Muscle of leg (tissue), 16 donors: Measurements from ENCODE around the gene CLTCL1. TPM values are rescaled to one million over a fixed set of nuclear protein-coding genes. Genes with fewer than 3 reads are reported as not detected.
"Not testable (repeated sequence)": the region's sequence is repeated elsewhere in the genome, so short reads cannot be mapped to it uniquely, and the experiment has no call there.

Experiments used
- DNase-seq: peaks from one replicate; pipeline ENCODE4 v3.0.0; 2013
- H3K27ac ChIP-seq: one replicate; pipeline ENCODE4 v1.5.1; 2013; ENCODE audit warnings: mild to moderate bottlenecking, low read length, control low read depth
- H3K27me3 ChIP-seq: one replicate; pipeline ENCODE4 v1.6.1; 2013; ENCODE audit warnings: low read length; ENCODE audit not compliant: control insufficient read depth, insufficient read depth
- H3K36me3 ChIP-seq: one replicate; pipeline ENCODE4 v1.6.1; 2013; ENCODE audit warnings: low read length; ENCODE audit not compliant: control insufficient read depth, insufficient read depth
- H3K4me1 ChIP-seq: one replicate; pipeline ENCODE4 v1.6.1; 2013; ENCODE audit warnings: low read length; ENCODE audit not compliant: control insufficient read depth, insufficient read depth
- H3K4me3 ChIP-seq: one replicate; pipeline ENCODE4 v1.5.1; 2013; ENCODE audit warnings: low read length, control low read depth
- H3K9me3 ChIP-seq: replicated peaks from 2 replicates; pipeline ENCODE4 v1.6.1; 2013; ENCODE audit warnings: low read depth, low read length; ENCODE audit not compliant: control insufficient read depth
- WGBS: methylation state at CpG from one replicate; pipeline ENCODE4 v1.1.5; 2013; ENCODE audit warnings: missing lambda C conversion rate; ENCODE audit not compliant: insufficient coverage; 5-methylcytosine and 5-hydroxymethylcytosine counted together
- long read RNA-seq, 11 donors: transcript quantifications; one replicate each; lab custom pipeline, GENCODE V29; 2026
- polyA plus RNA-seq, 8 donors: library from polyadenylated mRNA; unstranded; fragments of 120-200 nt; gene quantifications; one replicate each; pipeline versions ENCODE4 v1.2.1 to v1.2.3, GENCODE V29; 2013; ENCODE audit warnings: inconsistent platforms in 1 of 8, low replicate concordance in 1 of 8; ENCODE audit not compliant: insufficient read length in 8 of 8, insufficient read depth in 1 of 8
- total RNA-seq: library from RNA; stranded (reverse); fragments of 120-200 nt; gene quantifications from one replicate; pipeline ENCODE4 v1.2.4, GENCODE V29; 2013

The CLTCL1 gene
- total RNA-seq, result 22.2 TPM
- 10 to 100 TPM; 11.9 to 23.4 (median 18.1) TPM for polyA plus RNA-seq
- long read RNA-seq, donor 1, full-length matches to known transcripts, result 1 of 1 reads
- long read RNA-seq, donor 1, partial matches to known transcripts, result 0 of 1 reads
- long read RNA-seq, donor 1, other reads (novel, unspliced or antisense), result 0 of 1 reads
- long read RNA-seq, donor 2, result 0 reads
- long read RNA-seq, donor 3, full-length matches to known transcripts, result 2 of 2 reads
- long read RNA-seq, donor 3, partial matches to known transcripts, result 0 of 2 reads
- long read RNA-seq, donor 3, other reads (novel, unspliced or antisense), result 0 of 2 reads
- long read RNA-seq, donor 4, result 0 reads
- long read RNA-seq, donor 5, result 0 reads
- long read RNA-seq, donor 6, result 0 reads
- long read RNA-seq, donor 7, result 0 reads
- long read RNA-seq, donor 8, result 0 reads
- long read RNA-seq, donor 9, full-length matches to known transcripts, result 1 of 1 reads
- long read RNA-seq, donor 9, partial matches to known transcripts, result 0 of 1 reads
- long read RNA-seq, donor 9, other reads (novel, unspliced or antisense), result 0 of 1 reads
- long read RNA-seq, donor 10, result 0 reads
- long read RNA-seq, donor 11, result 0 reads

DNA sequence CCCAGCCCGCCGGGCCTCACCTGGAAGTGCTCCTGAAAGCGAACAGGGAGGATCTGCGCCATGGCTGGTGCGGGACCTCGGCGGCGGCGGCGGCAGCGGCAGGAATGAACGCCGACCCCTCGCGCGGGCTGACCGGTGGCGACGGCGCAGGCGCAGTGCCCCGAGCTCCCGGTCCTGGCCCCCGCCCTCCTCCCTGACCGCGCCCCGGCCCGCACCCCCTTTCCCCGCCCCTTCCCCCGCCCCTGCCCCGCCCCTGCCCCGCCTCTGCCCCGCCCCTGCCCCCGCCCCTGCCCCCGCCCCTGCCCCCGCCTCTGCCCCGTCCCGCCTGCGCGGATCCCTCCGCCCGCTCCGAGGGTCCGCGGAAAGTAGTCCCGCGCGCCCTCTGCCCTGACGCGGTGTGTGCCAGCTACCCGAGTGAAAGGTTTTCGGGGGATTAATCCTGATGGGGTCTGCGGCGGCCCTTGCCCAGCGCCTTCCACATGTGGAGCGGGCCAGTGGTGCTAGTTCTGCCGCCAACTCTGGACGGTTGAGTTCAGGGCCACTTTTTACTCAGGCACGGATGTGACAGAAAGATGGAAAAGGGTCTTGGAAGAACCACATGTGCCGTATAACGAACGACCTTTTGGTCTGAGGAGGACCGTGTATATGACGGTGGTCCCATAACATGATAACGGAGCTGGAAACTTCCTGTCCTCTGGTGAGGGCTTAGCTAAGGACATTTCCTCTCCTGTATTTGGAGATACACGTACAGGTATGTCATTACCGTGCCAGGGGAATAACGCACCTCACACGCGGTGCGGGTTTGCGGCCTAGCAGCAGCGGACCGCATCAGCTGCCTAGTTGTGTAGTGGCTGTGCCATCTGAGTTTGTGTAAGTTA lies at the start of gene CLTCL1:
Gene CLTCL1, minus strand, starts transcription at position 140 of the 878 bp plus-strand sequence. Its CDS starts 78 bp downstream, at position 62.
- H3K9me3 ChIP-seq, result no peaks in the 10 kb centered on the region
- peaks cover 10% of the 10 kb centered on the region for H3K27me3 ChIP-seq
- peak within 1 kb of the TSS; percentile 86 for H3K4me3 ChIP-seq
- H3K27ac ChIP-seq, result peak within 1 kb of the TSS; percentile 74
- H3K4me1 ChIP-seq, result peaks cover 42% of the 10 kb centered on the region
- 3% methylated on average over 45 of the region's 74 CpGs for WGBS
- DNase-seq, result peak; percentile 84
- H3K36me3 ChIP-seq, result peaks cover 7% of the 10 kb centered on the region

DNA sequence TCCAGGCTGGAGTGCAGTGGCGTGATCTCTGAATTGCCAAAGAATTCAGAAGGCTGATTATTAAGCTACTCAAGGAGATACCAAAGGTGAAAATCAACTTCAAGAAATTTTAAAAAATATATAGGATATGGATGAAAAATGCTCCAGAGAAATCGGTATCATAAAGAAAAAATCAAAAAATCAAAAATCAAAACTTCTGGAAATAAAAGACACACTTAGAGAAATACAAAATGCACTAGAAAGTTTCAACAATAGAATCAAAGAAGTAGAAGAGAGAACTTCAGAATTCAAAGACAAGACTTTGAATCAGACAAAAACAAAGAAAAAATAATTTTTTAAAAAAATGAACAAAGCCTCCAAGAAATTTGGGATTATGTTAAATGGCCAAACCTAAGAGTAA lies 45.6 kb upstream of the CLTCL1 start:
- no peak overlapping the region for H3K4me3 ChIP-seq
- H3K27me3 ChIP-seq, result no peaks in the 10 kb centered on the region
- H3K27ac ChIP-seq, result no peak overlapping the region
- no CpG with 5 or more reads among the region's 2 CpGs for WGBS
- peaks cover 38% of the 10 kb centered on the region for H3K9me3 ChIP-seq
- H3K36me3 ChIP-seq, result peaks cover 27% of the 10 kb centered on the region
- no peak for DNase-seq
- no peaks in the 10 kb centered on the region for H3K4me1 ChIP-seq

DNA sequence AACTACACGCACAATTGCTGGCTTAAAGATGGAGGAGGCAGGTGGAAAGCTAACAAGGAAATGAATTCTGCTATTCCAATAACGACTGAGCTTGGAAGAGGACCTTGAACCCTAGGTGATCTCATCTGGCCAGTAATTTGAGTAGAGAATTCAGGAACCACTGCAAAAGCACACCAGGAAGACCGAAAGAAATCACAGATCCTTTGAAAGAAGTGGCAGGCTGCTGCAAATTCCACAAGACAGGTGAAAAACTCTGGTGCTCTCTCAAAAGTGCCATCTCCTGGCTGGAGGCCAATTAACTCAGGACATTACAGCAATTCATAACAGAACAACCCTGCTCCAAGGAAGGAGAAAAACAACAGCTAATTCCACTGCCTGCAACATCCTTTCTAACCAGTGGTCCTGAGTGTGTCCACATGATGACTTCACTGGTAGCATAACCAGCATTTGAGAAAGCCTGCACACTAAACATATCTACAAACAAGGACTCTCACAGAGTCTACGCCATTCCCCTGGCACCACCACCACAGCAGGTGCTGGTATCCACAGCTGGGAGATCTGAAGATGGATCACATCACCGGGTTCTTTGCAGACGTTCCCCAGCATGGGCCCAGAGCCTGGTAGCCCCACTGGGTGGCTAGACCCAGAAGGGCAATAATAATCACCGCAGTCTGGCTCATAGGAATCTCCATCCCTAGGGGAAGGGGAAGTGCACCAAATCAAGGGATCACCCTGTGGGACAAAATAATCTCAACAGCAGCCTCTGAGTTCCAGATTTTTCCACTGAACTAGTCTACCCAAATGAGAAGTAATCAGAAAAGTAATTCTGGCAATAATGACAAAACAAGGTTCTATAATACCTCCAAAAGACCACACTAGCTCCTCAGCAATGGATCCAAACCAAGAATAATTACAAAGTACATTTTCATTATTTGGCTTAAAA lies 44.9 kb upstream of the CLTCL1 start:
- peaks cover 32% of the 10 kb centered on the region for H3K36me3 ChIP-seq
- peaks cover 39% of the 10 kb centered on the region for H3K9me3 ChIP-seq
- no peak for DNase-seq
- no peak overlapping the region for H3K27ac ChIP-seq
- no peaks in the 10 kb centered on the region for H3K4me1 ChIP-seq
- H3K4me3 ChIP-seq, result no peak overlapping the region
- no peaks in the 10 kb centered on the region for H3K27me3 ChIP-seq
- WGBS, result 91% methylated on average over 5 of the region's 7 CpGs

DNA sequence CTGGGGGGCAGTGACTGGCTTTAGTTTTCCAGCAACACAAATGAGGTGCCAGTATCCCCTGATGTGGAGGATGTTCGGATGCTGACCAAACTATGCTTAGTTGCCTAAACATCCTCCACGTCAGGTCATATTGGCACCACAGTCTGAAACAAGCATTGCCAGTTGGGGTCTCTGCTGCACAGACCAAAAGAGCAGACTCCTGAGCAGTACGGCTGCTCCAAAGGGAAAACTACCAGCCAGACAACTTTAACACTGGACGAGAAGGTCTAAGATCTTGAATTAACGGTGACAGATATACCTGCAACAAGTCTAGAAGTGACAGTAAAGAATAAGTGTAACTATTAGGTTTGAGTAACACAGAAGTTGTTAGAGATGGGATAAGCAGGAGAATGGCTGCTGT lies 40.5 kb upstream of the CLTCL1 start:
- H3K4me1 ChIP-seq, result no peaks in the 10 kb centered on the region
- H3K9me3 ChIP-seq, result peaks cover 37% of the 10 kb centered on the region
- DNase-seq, result no peak
- H3K27ac ChIP-seq, result no peak overlapping the region
- no peaks in the 10 kb centered on the region for H3K27me3 ChIP-seq
- no peak overlapping the region for H3K4me3 ChIP-seq
- whole genome bisulfite sequencing, result 81% methylated on average over 2 of the region's 5 CpGs
- H3K36me3 ChIP-seq, result peaks cover 51% of the 10 kb centered on the region

DNA sequence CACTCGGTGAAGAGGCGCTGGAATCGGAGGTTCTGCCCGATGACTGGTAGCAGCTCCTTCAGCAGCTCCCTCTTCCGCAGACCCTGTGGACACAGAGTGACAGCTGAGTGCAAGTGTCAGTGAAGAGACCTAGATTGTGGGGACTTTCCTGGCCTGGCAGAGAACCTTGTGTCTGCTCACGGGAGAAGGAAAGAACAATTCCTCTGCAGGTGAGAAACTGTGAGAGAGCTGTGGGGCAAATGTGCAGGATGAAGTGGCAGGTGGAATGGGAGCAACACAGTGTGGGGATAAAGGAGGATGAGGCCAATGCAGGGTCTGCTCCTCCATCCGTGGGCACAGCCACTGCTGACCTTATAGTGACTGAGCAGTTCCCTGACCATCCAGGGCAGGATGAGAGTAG lies 40.0 kb upstream of the CLTCL1 start:
- WGBS, result 97% methylated on average over 7 of the region's 7 CpGs
- H3K4me3 ChIP-seq, result no peak overlapping the region
- peaks cover 47% of the 10 kb centered on the region for H3K36me3 ChIP-seq
- H3K9me3 ChIP-seq, result peaks cover 34% of the 10 kb centered on the region
- H3K4me1 ChIP-seq, result no peaks in the 10 kb centered on the region
- no peaks in the 10 kb centered on the region for H3K27me3 ChIP-seq
- DNase-seq, result no peak
- no peak overlapping the region for H3K27ac ChIP-seq

DNA sequence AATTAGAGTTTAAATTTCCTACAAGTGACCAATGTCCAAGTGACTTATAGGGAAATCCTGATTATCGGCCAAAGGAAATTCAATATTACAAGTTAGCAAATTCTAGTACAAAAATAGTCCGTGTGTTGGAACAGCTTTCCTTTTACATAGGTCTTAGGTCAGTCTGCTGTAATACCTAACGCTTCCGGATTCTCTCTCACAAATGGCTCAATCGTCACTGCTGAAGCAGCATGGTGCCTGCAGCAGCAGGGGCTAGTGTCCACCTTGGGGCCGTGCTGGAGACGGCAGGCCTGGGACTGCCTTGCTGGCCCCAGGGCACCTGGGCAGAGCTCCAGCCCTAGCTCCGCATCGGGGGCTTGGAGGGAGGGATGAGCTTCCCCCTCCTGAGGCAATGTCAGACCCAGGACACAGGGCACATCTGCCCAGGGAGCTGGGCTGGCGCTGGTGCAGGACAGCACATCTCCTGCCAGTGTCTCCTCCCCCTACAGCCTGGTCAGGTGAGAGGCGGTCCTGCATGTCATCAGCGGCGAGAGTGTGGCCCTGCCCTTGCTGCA lies 39.4 kb upstream of the CLTCL1 start:
- WGBS, result 96% methylated on average over 12 of the region's 13 CpGs
- Histone ChIP-seq H3K36me3 (peaks cover 42% of the 10 kb centered on the region), H3K27ac (no peak overlapping the region), H3K4me3 (no peak overlapping the region), H3K9me3 (peaks cover 28% of the 10 kb centered on the region), H3K4me1 (no peaks in the 10 kb centered on the region), H3K27me3 (no peaks in the 10 kb centered on the region)
- no peak for DNase-seq

DNA sequence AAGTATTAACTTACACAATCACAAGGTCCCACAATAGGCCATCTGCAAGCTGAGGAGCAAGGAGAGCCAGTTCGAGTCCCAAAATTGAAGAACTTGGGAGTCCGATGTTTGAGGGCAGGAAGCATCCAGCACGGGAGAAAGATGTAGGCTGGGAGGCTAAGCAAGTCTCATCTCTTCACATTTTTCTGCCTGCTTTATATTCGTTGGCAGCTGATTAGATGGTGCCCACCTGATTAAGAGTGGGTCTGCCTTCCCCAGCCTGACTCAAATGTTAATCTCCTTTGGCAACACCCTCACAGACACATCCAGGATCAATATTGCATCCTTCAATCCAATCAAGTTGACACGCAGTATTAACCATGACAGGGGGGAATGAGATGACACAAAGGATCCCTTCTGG lies 38.7 kb upstream of the CLTCL1 start:
- not testable (repeated sequence) for H3K27ac ChIP-seq, DNase-seq, H3K4me3 ChIP-seq, H3K27me3 ChIP-seq, H3K4me1 ChIP-seq
- WGBS, result 100% methylated on average over 1 of the region's 5 CpGs
- Histone ChIP-seq H3K9me3 (peaks cover 24% of the 10 kb centered on the region), H3K36me3 (peaks cover 38% of the 10 kb centered on the region)

DNA sequence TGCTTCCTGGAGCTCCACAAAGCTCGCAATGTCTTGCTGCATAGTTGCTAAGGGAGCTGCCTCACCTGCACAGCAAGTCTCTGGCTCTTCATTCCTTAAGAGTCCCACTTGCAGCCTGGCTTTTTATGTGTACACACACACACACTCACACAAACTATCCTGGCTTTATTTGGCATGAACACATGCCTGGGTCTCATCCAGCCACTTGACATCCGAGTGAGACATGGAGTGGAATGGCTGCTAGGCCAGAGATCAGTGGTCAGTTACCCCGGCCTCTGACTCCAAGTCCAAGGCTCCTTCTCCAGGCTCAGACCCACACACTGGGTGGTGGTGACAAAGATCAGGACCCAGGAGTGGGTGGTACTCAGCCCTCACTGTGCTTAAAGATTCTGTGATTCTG lies 37.9 kb upstream of the CLTCL1 start:
- Histone ChIP-seq H3K4me3 (no peak overlapping the region), H3K4me1 (no peaks in the 10 kb centered on the region), H3K27ac (no peak overlapping the region), H3K27me3 (no peaks in the 10 kb centered on the region), H3K9me3 (peaks cover 18% of the 10 kb centered on the region), H3K36me3 (peaks cover 36% of the 10 kb centered on the region)
- WGBS, result 100% methylated on average over 1 of the region's 3 CpGs
- DNase-seq, result no peak

DNA sequence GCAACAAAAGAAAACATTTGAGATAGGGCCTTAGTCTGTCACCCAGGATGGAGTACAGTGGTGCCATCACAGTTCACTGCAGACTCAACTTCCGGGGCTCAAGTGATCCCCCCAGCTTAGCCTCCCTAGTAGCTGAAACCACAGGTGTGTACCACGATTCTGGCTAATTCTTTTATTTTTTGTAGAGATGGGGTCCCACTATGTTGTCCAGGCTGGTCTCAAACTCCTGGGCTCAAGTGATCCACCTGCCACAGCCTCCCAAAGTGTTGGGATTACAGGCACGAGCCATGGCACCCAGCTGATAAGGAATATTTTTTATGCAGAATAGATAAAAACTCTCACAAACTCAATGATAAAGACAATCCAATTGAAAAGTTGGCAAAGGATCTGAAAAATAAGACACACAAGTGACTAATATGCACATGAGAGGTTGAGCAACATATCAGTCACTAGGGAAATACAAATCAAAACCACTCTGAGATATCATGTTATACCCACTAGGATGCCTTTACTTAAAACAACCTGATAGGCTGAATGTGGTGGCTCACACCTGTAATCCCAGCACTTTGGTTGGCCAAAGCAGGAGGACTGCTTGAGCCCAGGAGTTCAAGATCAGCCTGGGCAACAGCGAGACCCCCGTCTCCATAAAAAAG lies 33.9 kb upstream of the CLTCL1 start:
- peaks cover 11% of the 10 kb centered on the region for H3K9me3 ChIP-seq
- no CpG with 5 or more reads among the region's 5 CpGs for WGBS
- no peak overlapping the region for H3K27ac ChIP-seq
- H3K4me1 ChIP-seq, result no peaks in the 10 kb centered on the region
- peaks cover 19% of the 10 kb centered on the region for H3K36me3 ChIP-seq
- DNase-seq, result no peak
- H3K27me3 ChIP-seq, result no peaks in the 10 kb centered on the region
- no peak overlapping the region for H3K4me3 ChIP-seq
